CD4-positive, CD25-positive, alpha-beta regulatory T cell (primary cell): ENCODE results near the gene GCN1. TPM values are rescaled to one million over a fixed set of nuclear protein-coding genes. Genes with fewer than 3 reads are reported as not detected.

Experiments
- ATAC-seq, 2 donors: fragments of 150-1000 bp; cut with Tn5 transposase; one replicate each; pipeline ENCODE4 v1.10.0; 2021; ENCODE audit warnings: low read depth in 2 of 2, moderate number of reproducible peaks in 2 of 2, moderate library complexity in 1 of 2
- DNase-seq, 3 donors: peaks; one replicate each; pipeline versions ENCODE4 v3.0.0 to v3.0.0-alpha.2; 2012 to 2022; ENCODE audit warnings: mixed read lengths in 1 of 3
- H3K27ac ChIP-seq: one replicate; pipeline ENCODE4 v1.7.0; 2013; ENCODE audit warnings: mild to moderate bottlenecking, low read length; ENCODE audit not compliant: insufficient read depth, poor library complexity, severe bottlenecking
- H3K27me3 ChIP-seq: one replicate; pipeline ENCODE4 v1.7.0; 2013; ENCODE audit warnings: low read length; ENCODE audit not compliant: control insufficient read depth, insufficient read depth
- H3K36me3 ChIP-seq: one replicate; pipeline ENCODE4 v1.7.0; 2013; ENCODE audit warnings: mild to moderate bottlenecking, low read length, moderate library complexity; ENCODE audit not compliant: control insufficient read depth, insufficient read depth
- H3K4me1 ChIP-seq: 2 replicates; pipeline ENCODE4 v1.7.0; 2013; ENCODE audit warnings: mild to moderate bottlenecking, low read length; ENCODE audit not compliant: insufficient read depth, control insufficient read depth, poor library complexity, severe bottlenecking
- H3K4me3 ChIP-seq: one replicate; pipeline ENCODE4 v1.7.0; 2013; ENCODE audit warnings: low read depth, mild to moderate bottlenecking, low read length, moderate library complexity
- H3K9me3 ChIP-seq, 2 experiments: 1 replicate in 1 of 2; 2 replicates in 1 of 2; pipeline ENCODE4 v1.7.0; 2013; ENCODE audit warnings: low read length in 2 of 2, mild to moderate bottlenecking in 1 of 2, moderate library complexity in 1 of 2; ENCODE audit not compliant: control insufficient read depth in 2 of 2
- H3K27ac Mint-ChIP-seq, 3 donors: one replicate each; pipeline ENCODE4 v1.8.0; 2020 to 2022; ENCODE audit warnings: mild to moderate bottlenecking in 3 of 3, mixed read lengths in 3 of 3, moderate library complexity in 2 of 3
- H3K27me3 Mint-ChIP-seq: one replicate; pipeline ENCODE4 v1.8.0; 2022; ENCODE audit warnings: mild to moderate bottlenecking, mixed read lengths
- H3K36me3 Mint-ChIP-seq: one replicate; pipeline ENCODE4 v1.8.0; 2020; ENCODE audit warnings: mixed read lengths
- H3K4me1 Mint-ChIP-seq, 4 donors: one replicate each; pipeline ENCODE4 v1.8.0; 2020 to 2022; ENCODE audit warnings: mixed read lengths in 4 of 4, mild to moderate bottlenecking in 1 of 4
- H3K4me3 Mint-ChIP-seq, 4 donors: one replicate each; pipeline ENCODE4 v1.8.0; 2020 to 2022; ENCODE audit warnings: mild to moderate bottlenecking in 4 of 4, mixed read lengths in 4 of 4, moderate library complexity in 3 of 4
- H3K9me3 Mint-ChIP-seq, 7 donors: one replicate each; pipeline ENCODE4 v1.8.0; 2020 to 2022; ENCODE audit warnings: mixed read lengths in 7 of 7, mild to moderate bottlenecking in 3 of 7, moderate library complexity in 2 of 7
- polyA plus RNA-seq, 4 donors: library from polyadenylated mRNA; unstranded; fragments of 300-500 nt; fragmentation: Illumina TruSeq; gene quantifications; one replicate each; pipeline ENCODE4 v1.2.3, GENCODE V29; 2021
- total RNA-seq: library from RNA; stranded (reverse); gene quantifications from one replicate; pipeline ENCODE4 v1.2.3, GENCODE V29; 2022

Gene GCN1
- total and polyA plus RNA-seq, 5 donors from 2014 or later, result 17.0 to 115 (median 22.5) TPM

DNA sequence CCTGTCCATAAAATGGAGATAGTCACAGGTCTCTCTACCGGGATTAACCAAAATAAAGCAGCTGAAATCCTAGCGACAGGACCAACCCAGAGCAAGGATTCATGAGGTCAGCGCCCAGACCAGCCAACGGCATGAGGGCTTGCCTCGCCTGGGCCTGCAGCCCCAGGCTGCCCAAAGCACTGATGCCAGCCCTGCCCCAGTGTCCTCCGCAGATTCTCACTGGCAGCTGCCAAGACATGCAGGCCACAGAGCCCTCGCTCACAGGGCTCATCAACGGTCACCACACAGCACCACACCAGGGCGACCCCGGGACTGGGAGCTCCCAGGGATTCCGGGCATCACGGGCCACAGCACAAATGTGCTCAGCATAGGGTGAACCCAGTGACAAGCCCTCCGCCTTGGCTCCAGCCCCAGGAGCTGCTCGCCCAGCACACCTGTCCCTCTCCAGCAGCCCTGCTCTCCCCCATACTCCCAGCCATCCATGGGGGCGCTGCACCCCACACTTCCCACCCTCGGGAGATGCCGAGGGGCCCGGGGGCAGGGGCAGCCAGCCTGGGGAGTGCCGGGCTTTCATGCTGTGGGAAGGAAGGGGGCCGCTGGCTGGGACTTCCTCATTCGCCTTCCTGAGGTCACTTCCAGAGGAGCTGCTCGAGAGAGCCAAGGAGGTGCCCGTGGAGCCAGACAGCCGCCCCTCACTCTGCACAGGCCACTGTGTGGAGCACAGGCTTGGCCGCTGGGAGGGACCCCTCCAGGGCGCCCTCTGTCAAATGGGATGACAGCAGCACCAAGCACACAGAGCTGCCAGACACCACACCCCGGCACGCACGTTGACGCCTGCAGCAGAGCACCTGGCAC lies 92.1 kb downstream of the GCN1 start:
- peaks cover 21% of the 10 kb centered on the region for H3K36me3 Mint-ChIP-seq
- H3K4me3 Mint-ChIP-seq, result no peak overlapping the region
- peaks cover 0 to 2% (median 0%) of the 10 kb centered on the region in 7 donors for H3K9me3 Mint-ChIP-seq
- peak overlapping the region in 2 of 3 donors; percentile 71 to 93 for H3K27ac Mint-ChIP-seq
- ATAC-seq, result no peak
- H3K9me3 ChIP-seq, result no peaks in the 10 kb centered on the region
- no peak for DNase-seq
- H3K36me3 ChIP-seq, result peaks cover 85% of the 10 kb centered on the region
- H3K4me3 ChIP-seq, result no peak overlapping the region
- H3K4me1 ChIP-seq, result peaks cover 5% of the 10 kb centered on the region
- no peak overlapping the region for H3K27ac ChIP-seq
- peaks cover 3% of the 10 kb centered on the region for H3K27me3 Mint-ChIP-seq
- no peaks in the 10 kb centered on the region for H3K27me3 ChIP-seq
- H3K4me1 Mint-ChIP-seq, result peaks cover 0 to 46% (median 16%) of the 10 kb centered on the region in 4 donors

DNA sequence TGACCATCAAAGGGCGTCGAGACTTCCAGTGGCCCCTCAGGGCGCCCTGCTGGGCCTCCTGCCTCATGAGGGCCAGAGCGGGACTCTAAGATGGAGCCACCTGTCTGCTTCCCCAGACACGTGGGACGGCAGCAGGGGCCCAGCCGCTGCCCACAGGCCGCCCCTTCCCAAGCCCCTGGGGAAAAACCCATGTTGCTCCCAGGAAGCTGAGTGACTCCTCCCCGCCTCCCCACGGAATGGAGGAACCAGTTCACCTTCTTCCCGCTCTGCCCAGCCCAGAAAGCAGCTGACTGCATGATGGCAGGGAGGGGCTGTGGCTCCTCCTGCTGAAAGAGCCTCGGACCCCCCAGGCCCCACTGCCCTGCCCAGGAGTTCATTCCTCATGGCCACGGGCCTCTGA lies 92.9 kb downstream of the GCN1 start:
- Mint-ChIP-seq H3K27me3 (no peaks in the 10 kb centered on the region), H3K36me3 (peaks cover 21% of the 10 kb centered on the region), H3K4me1 (peaks cover 0 to 40% (median 13%) of the 10 kb centered on the region in 4 donors), H3K4me3 (peak overlapping the region in 1 of 4 donors; percentile 38), H3K27ac (peak overlapping the region; percentile 65 to 93 (median 71)), H3K9me3 (peaks cover 0 to 2% (median 0%) of the 10 kb centered on the region in 7 donors)
- H3K27ac ChIP-seq, result no peak overlapping the region
- no peak for ATAC-seq
- peaks cover 5% of the 10 kb centered on the region for H3K4me1 ChIP-seq
- H3K27me3 ChIP-seq, result no peaks in the 10 kb centered on the region
- DNase-seq, result no peak
- H3K9me3 ChIP-seq, result no peaks in the 10 kb centered on the region
- no peak overlapping the region for H3K4me3 ChIP-seq
- H3K36me3 ChIP-seq, result peaks cover 87% of the 10 kb centered on the region

DNA sequence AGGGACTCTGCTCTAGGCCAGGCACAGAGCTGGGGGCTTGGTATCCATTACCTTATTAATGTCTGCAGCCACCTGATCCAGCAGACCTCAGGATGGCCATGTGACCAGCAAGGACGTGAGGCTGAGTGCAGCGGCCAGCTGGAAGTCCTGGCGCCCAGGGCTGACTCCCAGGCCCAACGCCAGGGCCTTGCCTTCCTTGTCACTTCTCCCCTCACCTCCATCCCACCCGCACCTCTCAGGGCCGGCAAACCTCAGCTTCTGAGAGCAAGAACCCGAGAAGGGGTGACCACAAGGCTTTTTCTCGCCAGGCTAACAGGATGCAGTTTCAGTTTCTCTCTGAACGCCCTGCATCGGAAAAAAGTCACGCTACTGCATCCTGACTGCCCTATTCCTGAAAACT lies 93.3 kb downstream of the GCN1 start:
- DNase-seq (no peak), ATAC-seq (no peak)
- Histone ChIP-seq H3K27ac (no peak overlapping the region), H3K36me3 (peaks cover 90% of the 10 kb centered on the region), H3K27me3 (no peaks in the 10 kb centered on the region), H3K9me3 (no peaks in the 10 kb centered on the region), H3K4me1 (peaks cover 5% of the 10 kb centered on the region), H3K4me3 (no peak overlapping the region)
- Mint-ChIP-seq H3K4me3 (no peak overlapping the region), H3K36me3 (peaks cover 20% of the 10 kb centered on the region), H3K27ac (peak overlapping the region; percentile 20 to 65 (median 56)), H3K27me3 (no peaks in the 10 kb centered on the region), H3K4me1 (peaks cover 0 to 39% (median 11%) of the 10 kb centered on the region in 4 donors), H3K9me3 (peaks cover 0 to 2% (median 0%) of the 10 kb centered on the region in 7 donors)

- ATAC-seq, result no peak
- H3K36me3 ChIP-seq, result peaks cover 91% of the 10 kb centered on the region
These were observed 93.9 kb downstream of the GCN1 start for GRCh38 chr12:120100630-120101029.

DNA sequence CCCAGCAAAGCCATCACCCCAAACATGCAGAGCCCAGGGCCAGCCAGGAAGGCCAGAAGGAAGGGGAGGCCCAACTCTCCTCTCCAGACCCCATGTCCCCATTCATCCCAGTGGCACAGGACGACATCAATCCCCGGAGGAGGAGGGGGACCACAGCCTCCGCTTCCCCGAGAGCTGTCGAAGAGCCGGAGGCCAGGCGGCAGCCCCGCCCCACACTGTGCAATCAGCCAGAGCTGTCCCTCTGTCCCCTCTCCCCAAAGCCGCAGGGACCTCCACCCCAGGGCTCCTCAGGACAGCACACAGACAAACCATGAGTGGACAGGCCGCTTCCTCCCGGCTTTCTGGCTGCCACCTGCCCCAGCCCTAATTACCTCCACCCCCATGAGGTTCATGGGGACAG lies 94.8 kb downstream of the GCN1 start:
- peaks cover 0 to 31% (median 8%) of the 10 kb centered on the region in 4 donors for H3K4me1 Mint-ChIP-seq
- H3K4me3 Mint-ChIP-seq, result no peak overlapping the region
- Histone ChIP-seq H3K27ac (no peak overlapping the region), H3K27me3 (no peaks in the 10 kb centered on the region), H3K4me3 (no peak overlapping the region), H3K9me3 (no peaks in the 10 kb centered on the region), H3K36me3 (peaks cover 89% of the 10 kb centered on the region), H3K4me1 (peaks cover 5% of the 10 kb centered on the region)
- H3K36me3 Mint-ChIP-seq, result peaks cover 11% of the 10 kb centered on the region
- H3K27me3 Mint-ChIP-seq, result no peaks in the 10 kb centered on the region
- peak overlapping the region in 1 of 3 donors; percentile 62 for H3K27ac Mint-ChIP-seq
- H3K9me3 Mint-ChIP-seq, result no peaks in the 10 kb centered on the region
- DNase-seq (no peak), ATAC-seq (no peak)

More at GRCh38 chr12:120100630-120101029, 93.9 kb downstream of the GCN1 start:
- Mint-ChIP-seq H3K4me1 (peaks cover 0 to 35% (median 9%) of the 10 kb centered on the region in 4 donors), H3K4me3 (no peak overlapping the region), H3K27me3 (no peaks in the 10 kb centered on the region), H3K27ac (peak overlapping the region in 1 of 3 donors; percentile 62), H3K36me3 (peaks cover 15% of the 10 kb centered on the region), H3K9me3 (no peaks in the 10 kb centered on the region)
- Histone ChIP-seq H3K4me1 (peaks cover 5% of the 10 kb centered on the region), H3K27ac (no peak overlapping the region), H3K4me3 (no peak overlapping the region), H3K9me3 (no peaks in the 10 kb centered on the region), H3K27me3 (no peaks in the 10 kb centered on the region)
- DNase-seq, result no peak

GRCh38 chr12:120098756-120099470 lies 95.6 kb downstream of the GCN1 start:
- Mint-ChIP-seq H3K4me3 (no peak overlapping the region), H3K4me1 (peaks cover 0 to 29% (median 7%) of the 10 kb centered on the region in 4 donors), H3K27me3 (no peaks in the 10 kb centered on the region), H3K27ac (no peak overlapping the region), H3K9me3 (no peaks in the 10 kb centered on the region), H3K36me3 (peaks cover 11% of the 10 kb centered on the region)
- no peaks in the 10 kb centered on the region for H3K9me3 ChIP-seq
- H3K27ac ChIP-seq, result no peak overlapping the region
- H3K4me3 ChIP-seq, result no peak overlapping the region
- peaks cover 85% of the 10 kb centered on the region for H3K36me3 ChIP-seq
- ATAC-seq, result no peak
- DNase-seq, result no peak
- no peaks in the 10 kb centered on the region for H3K27me3 ChIP-seq
- H3K4me1 ChIP-seq, result peaks cover 5% of the 10 kb centered on the region

GRCh38 chr12:120096671-120097202 lies 97.8 kb downstream of the GCN1 start:
- Histone ChIP-seq H3K9me3 (no peaks in the 10 kb centered on the region), H3K27ac (no peak overlapping the region), H3K4me1 (peaks cover 3% of the 10 kb centered on the region), H3K27me3 (no peaks in the 10 kb centered on the region), H3K36me3 (peaks cover 76% of the 10 kb centered on the region), H3K4me3 (no peak overlapping the region)
- H3K4me3 Mint-ChIP-seq, result peak overlapping the region in 1 of 4 donors; percentile 43
- H3K27me3 Mint-ChIP-seq, result no peaks in the 10 kb centered on the region
- no peak for ATAC-seq
- H3K4me1 Mint-ChIP-seq, result peaks cover 0 to 19% (median 4%) of the 10 kb centered on the region in 4 donors
- H3K9me3 Mint-ChIP-seq, result no peaks in the 10 kb centered on the region
- peaks cover 9% of the 10 kb centered on the region for H3K36me3 Mint-ChIP-seq
- no peak for DNase-seq
- H3K27ac Mint-ChIP-seq, result no peak overlapping the region
